HUDEP-2 (cell line): ENCODE data around the gene ZEB2.
A peak's percentile ranks its signal among the peaks of the same experiment; 100 is the strongest.

Experiments used
- DNase-seq, 76 experiments: peaks; one replicate each; lab custom pipeline; 2025; ENCODE audit not compliant: unreplicated experiment in 76 of 76; lab: John Stamatoyannopoulos, UW

ZEB2 gene

DNA sequence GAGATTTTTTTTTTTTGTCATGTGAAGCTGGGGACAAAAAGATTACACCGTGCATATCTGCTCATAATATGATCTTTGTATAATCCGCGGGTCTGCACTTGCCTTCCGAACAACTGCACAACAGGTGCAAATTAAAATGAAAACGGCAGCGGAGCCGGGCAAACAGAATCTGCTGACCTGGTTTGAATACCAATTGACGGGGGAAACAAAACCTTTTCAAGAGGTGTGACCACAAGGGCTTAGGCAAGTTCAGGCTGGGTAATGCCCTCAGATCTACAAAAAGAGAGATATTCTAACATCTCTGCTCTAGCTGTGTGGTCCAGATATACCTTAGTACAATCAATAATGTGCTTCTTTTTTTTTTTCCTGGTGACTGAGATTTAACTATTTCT lies 88.5 kb downstream of the ZEB2 start:
- DNase-seq, result no peak

GRCh38 chr2:144430722-144431391 lies 89.1 kb downstream of the ZEB2 start:
- no peak for DNase-seq

- peak in 20 of 76 experiments; percentile 2 to 52 (median 20) for DNase-seq
These were observed 90.4 kb downstream of the ZEB2 start for GRCh38 chr2:144429396-144430112.

- no peak for DNase-seq
These were observed 92.9 kb downstream of the ZEB2 start for GRCh38 chr2:144426981-144427479.

- no peak for DNase-seq
These were observed 93.6 kb downstream of the ZEB2 start for GRCh38 chr2:144426355-144426754.

- no peak for DNase-seq
These were observed 95.2 kb downstream of the ZEB2 start for GRCh38 chr2:144424559-144425240.

- no peak for DNase-seq
These were observed 98.1 kb downstream of the ZEB2 start for GRCh38 chr2:144421606-144422510.

DNA sequence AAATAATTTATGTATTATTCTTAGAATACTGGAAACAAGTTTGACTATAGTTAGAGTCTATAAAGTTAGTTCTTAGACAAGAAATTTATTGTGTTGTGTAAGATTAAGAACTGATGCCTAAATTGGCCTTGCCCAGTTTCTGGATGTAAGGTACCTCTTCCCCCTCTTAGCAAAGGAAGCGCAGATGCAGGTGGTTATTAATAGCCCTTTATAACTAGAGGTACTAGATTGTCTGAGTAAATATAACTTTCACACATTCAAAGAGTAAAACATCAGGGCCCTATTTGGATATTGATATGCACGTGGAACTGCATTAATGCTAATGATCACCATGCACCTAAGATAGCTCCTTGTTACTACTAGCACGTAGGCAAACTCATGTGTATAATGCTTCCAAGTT lies 100.7 kb downstream of the ZEB2 start:
- DNase-seq, result no peak

GRCh38 chr2:144415386-144415785 lies 104.5 kb downstream of the ZEB2 start:
- no peak for DNase-seq

DNA sequence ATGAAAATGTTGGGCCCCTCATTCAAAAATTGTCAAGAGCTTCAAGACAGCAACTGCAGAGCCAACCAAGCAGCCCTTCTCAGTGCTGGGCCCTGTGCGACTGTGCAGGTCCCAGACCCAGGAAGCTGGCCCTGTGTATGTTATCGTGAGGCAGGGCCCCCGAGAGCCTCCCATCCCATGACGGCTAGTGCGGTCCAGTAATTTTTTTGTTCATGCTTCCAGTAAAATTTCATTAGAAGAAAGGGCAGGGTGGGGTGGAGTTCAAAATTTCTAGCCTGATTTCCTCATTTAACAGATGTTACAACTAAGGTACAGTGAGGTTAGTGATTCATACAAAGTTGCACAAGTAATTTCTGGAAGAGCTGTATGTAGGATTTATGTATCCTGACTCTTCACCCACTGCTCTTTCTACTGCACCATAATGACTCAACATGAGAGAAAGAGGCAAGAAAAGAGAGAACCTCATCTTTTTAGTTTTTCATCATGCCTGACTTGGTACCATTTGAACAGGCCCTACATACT lies 105.5 kb downstream of the ZEB2 start:
- DNase-seq, result no peak

GRCh38 chr2:144412709-144413108 lies 107.2 kb downstream of the ZEB2 start:
- peak in 1 of 76 experiments; percentile 22 for DNase-seq

DNA sequence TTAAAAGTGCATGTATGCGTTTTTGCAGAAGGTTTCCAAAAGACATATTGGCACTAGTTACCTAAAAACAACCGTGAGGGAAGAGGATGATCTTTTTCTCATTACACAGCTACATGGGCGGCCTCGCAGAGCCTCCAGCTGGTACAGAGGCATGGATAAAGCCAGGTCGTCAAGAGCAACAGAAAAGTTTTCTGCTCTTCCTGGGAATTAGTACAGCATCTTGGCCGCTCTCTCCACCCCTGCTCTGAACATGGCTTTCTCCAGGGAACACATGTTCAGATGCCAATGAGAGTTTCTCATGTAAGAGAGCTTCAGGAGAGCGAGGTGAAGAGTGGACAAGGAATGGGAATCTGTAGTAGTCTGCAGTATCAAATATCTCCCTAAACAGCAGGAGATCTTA lies 108.4 kb downstream of the ZEB2 start:
- DNase-seq, result no peak

GRCh38 chr2:144409241-144409640 lies 110.7 kb downstream of the ZEB2 start:
- no peak for DNase-seq

GRCh38 chr2:144407262-144407661 lies 112.7 kb downstream of the ZEB2 start:
- DNase-seq, result no peak

DNA sequence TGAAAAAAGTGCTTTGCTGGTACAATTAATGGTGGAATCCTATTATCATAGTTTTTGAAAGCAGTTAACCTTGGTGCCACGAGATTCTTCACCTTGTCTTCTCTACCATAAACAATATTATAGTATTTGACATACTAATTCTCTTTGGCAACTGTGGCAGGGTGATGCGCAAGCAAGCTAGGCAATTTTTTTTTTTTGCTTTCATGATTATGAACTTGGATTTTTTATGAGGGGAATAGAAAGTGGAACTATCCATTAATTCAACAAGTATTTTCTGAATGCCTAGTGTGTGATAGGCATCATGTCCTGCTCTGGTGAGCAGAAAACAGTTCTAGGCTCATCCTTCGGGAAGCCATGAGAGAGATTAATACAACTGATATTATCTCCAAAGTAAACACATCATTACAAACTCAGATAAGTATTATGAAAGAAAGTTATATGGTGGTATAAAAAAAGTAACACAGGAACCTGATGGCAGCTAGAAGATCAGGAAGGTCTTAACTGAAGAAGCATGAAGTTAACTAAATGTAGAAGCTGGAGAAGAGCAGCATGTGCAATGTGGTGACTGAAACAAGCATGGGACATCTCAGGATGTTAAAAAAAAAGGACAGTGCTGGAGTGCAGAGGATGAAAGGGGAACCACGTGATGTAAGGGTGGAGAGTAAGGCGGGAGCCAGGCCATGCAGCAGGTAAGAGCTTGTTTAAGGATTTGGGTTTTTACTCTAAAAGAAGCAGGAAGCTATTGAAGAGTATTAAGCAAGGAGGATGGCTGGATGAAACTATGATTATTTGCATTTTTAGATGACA lies 113.7 kb downstream of the ZEB2 start:
- no peak for DNase-seq

DNA sequence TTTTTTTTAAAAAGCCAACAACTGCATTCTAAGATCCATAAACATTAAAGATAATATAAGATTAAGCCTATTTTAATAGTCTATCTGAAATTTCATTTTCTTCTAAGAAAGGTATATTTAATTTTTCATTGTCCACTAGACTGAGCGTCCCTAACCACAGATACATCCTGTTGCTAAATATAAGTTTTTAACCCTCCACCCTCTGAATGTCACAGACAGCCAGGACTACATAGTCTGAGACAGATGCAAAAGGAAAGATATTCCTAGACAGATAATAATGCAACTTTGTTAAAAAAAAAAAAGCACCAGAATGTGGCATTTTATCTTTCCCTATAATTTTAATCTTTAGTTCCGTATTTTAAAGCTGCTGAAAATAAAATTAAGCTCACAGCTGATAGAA lies 114.6 kb downstream of the ZEB2 start:
- peak in 1 of 76 experiments; percentile 10 for DNase-seq

GRCh38 chr2:144404586-144405314 lies 115.2 kb downstream of the ZEB2 start:
- DNase-seq, result no peak

DNA sequence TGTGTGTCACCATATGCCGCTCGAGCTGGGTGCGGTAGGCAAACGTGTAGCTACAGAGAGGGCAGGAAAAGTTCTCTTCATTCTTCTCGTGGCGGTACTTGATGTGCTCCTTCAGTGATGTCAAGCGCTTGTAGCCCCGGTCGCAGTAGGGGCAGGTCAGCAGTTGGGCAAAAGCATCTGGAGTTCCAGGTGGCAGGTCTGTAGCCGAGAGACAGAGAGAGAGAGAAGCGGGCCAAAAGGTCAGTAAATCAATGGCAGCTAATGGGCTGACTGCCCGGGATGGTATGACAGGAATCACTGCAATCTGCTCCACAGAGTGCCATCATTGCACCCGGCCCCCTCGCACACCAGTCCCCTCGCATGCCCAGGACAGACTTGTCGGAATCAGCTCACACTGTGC lies 116.0 kb downstream of the ZEB2 start:
- DNase-seq, result no peak

GRCh38 chr2:144402251-144402650 lies 117.7 kb downstream of the ZEB2 start:
- no peak for DNase-seq
